Naive thymus-derived CD8-positive, alpha-beta T cell (primary cell): Measurements from ENCODE around the gene NELFA. TPM values are rescaled to one million over a fixed set of nuclear protein-coding genes. Genes with fewer than 3 reads are reported as not detected.

Experiments used
- ATAC-seq, 2 donors: fragments of 150-1000 bp; cut with Tn5 transposase in 1 of 2; sonication (Bioruptor Pico), chemical (Tn5 transposase) in 1 of 2; 1 replicate in 1 of 2; 2 replicates in 1 of 2; pipeline ENCODE4 v1.10.0; 2021; ENCODE audit warnings: mild to moderate bottlenecking in 2 of 2, moderate library complexity in 2 of 2
- POLR2A ChIA-PET: fragments of 350-600 bp; sonication (Branson Sonifier 250); formaldehyde crosslinking; loops from one replicate; lab custom pipeline; 2021; ENCODE audit warnings: antibody characterized with exemption; lab: Charles Lee
- DNase-seq, 10 donors: peaks; one replicate each; pipeline versions ENCODE4 v3.0.0 to v3.0.0-alpha.2; 2020 to 2022
- H3K27ac Mint-ChIP-seq, 10 donors: one replicate each; pipeline ENCODE4 v1.8.0; 2020 to 2022; ENCODE audit warnings: mild to moderate bottlenecking in 10 of 10, mixed read lengths in 10 of 10, moderate library complexity in 4 of 10, inconsistent platforms in 1 of 10
- H3K27me3 Mint-ChIP-seq, 5 donors: one replicate each; pipeline ENCODE4 v1.8.0; 2021 to 2022; ENCODE audit warnings: mixed read lengths in 5 of 5
- H3K36me3 Mint-ChIP-seq, 3 donors: one replicate each; pipeline ENCODE4 v1.8.0; 2020 to 2022; ENCODE audit warnings: mixed read lengths in 3 of 3, mild to moderate bottlenecking in 2 of 3, inconsistent platforms in 1 of 3
- H3K4me1 Mint-ChIP-seq, 4 donors: one replicate each; pipeline ENCODE4 v1.8.0; 2021 to 2022; ENCODE audit warnings: mixed read lengths in 4 of 4
- H3K4me3 Mint-ChIP-seq, 10 donors: one replicate each; pipeline ENCODE4 v1.8.0; 2020 to 2022; ENCODE audit warnings: mild to moderate bottlenecking in 10 of 10, mixed read lengths in 10 of 10, moderate library complexity in 6 of 10, inconsistent platforms in 1 of 10
- H3K9me3 Mint-ChIP-seq, 9 donors: one replicate each; pipeline ENCODE4 v1.8.0; 2020 to 2022; ENCODE audit warnings: mixed read lengths in 9 of 9, mild to moderate bottlenecking in 3 of 9, inconsistent platforms in 1 of 9, moderate library complexity in 1 of 9
- microRNA-seq: library from miRNA; unstranded; fragments of <30 nt; microRNA quantifications from one replicate; pipeline ENCODE4 v1.2.0, GENCODE V29; 2022; ENCODE audit warnings: borderline microRNAs expressed
- polyA plus RNA-seq, 3 donors: library from polyadenylated mRNA; unstranded; fragments of 300-500 nt; fragmentation: Illumina TruSeq; gene quantifications; one replicate each; pipeline ENCODE4 v1.2.3, GENCODE V29; 2021
- total RNA-seq, 8 experiments: library from RNA in 2 of 8; stranded (reverse) in 2 of 8; gene quantifications; one replicate each; pipeline ENCODE4 v1.2.3 and lab custom pipeline; 2021 to 2026

NELFA gene
- total and polyA plus RNA-seq, 5 experiments from 2014 or later = 20.1 to 47.9 (median 37.8) TPM

- peaks cover 0 to 2% (median 0%) of the 10 kb centered on the region in 4 donors for H3K4me1 Mint-ChIP-seq
- no peaks in the 10 kb centered on the region for H3K9me3 Mint-ChIP-seq
- no peak overlapping the region for H3K27ac Mint-ChIP-seq
- no peak overlapping the region for H3K4me3 Mint-ChIP-seq
- peaks cover 0 to 39% (median 9%) of the 10 kb centered on the region in 3 donors for H3K36me3 Mint-ChIP-seq
- DNase-seq (no peak), ATAC-seq (no peak)
- POLR2A ChIA-PET = no interaction called here
- no peaks in the 10 kb centered on the region for H3K27me3 Mint-ChIP-seq
Observed at GRCh38 chr4:1943928-1944327, 64.8 kb downstream of the NELFA start.

GRCh38 chr4:1940566-1940965 is 68.2 kb downstream of the NELFA start:
- no peak overlapping the region for H3K27ac Mint-ChIP-seq
- DNase-seq (no peak), ATAC-seq (no peak)
- POLR2A ChIA-PET = no interaction called here
- no peaks in the 10 kb centered on the region for H3K27me3 Mint-ChIP-seq
- H3K36me3 Mint-ChIP-seq = peaks cover 0 to 48% (median 9%) of the 10 kb centered on the region in 3 donors
- H3K4me1 Mint-ChIP-seq = no peaks in the 10 kb centered on the region
- no peak overlapping the region for H3K4me3 Mint-ChIP-seq
- no peaks in the 10 kb centered on the region for H3K9me3 Mint-ChIP-seq

GRCh38 chr4:1939664-1940509 is 68.9 kb downstream of the NELFA start:
- Mint-ChIP-seq H3K36me3 (peaks cover 0 to 52% (median 9%) of the 10 kb centered on the region in 3 donors), H3K27ac (peak overlapping the region in 1 of 10 donors; percentile 15)
- POLR2A ChIA-PET = no interaction called here

GRCh38 chr4:1938027-1938426 is 70.7 kb downstream of the NELFA start:
- DNase-seq = no peak
- no peak for ATAC-seq
- POLR2A ChIA-PET = no interaction called here
- no peaks in the 10 kb centered on the region for H3K9me3 Mint-ChIP-seq
- no peaks in the 10 kb centered on the region for H3K27me3 Mint-ChIP-seq
- no peak overlapping the region for H3K4me3 Mint-ChIP-seq
- H3K4me1 Mint-ChIP-seq = no peaks in the 10 kb centered on the region
- H3K27ac Mint-ChIP-seq = no peak overlapping the region
- peaks cover 0 to 55% (median 9%) of the 10 kb centered on the region in 3 donors for H3K36me3 Mint-ChIP-seq

More at GRCh38 chr4:1939664-1940509, 68.9 kb downstream of the NELFA start:
- Mint-ChIP-seq H3K4me3 (no peak overlapping the region), H3K4me1 (no peaks in the 10 kb centered on the region), H3K9me3 (no peaks in the 10 kb centered on the region), H3K27me3 (no peaks in the 10 kb centered on the region)
- DNase-seq (no peak), ATAC-seq (no peak)

GRCh38 chr4:1937550-1937949 is 71.2 kb downstream of the NELFA start:
- POLR2A ChIA-PET = no interaction called here
- ATAC-seq (no peak), DNase-seq (no peak)
- Mint-ChIP-seq H3K4me3 (no peak overlapping the region), H3K36me3 (peaks cover 0 to 55% (median 9%) of the 10 kb centered on the region in 3 donors), H3K27ac (peak overlapping the region in 1 of 10 donors; percentile 33), H3K27me3 (no peaks in the 10 kb centered on the region), H3K9me3 (no peaks in the 10 kb centered on the region), H3K4me1 (no peaks in the 10 kb centered on the region)

GRCh38 chr4:1933700-1934099 is 75.1 kb downstream of the NELFA start:
- peaks cover 0 to 48% (median 8%) of the 10 kb centered on the region in 3 donors for H3K36me3 Mint-ChIP-seq
- no peaks in the 10 kb centered on the region for H3K9me3 Mint-ChIP-seq
- no peak for ATAC-seq
- peaks cover 0 to 2% (median 0%) of the 10 kb centered on the region in 4 donors for H3K4me1 Mint-ChIP-seq
- H3K27me3 Mint-ChIP-seq = no peaks in the 10 kb centered on the region
- no peak overlapping the region for H3K27ac Mint-ChIP-seq
- POLR2A ChIA-PET = no interaction called here
- DNase-seq = no peak
- no peak overlapping the region for H3K4me3 Mint-ChIP-seq

- H3K4me1 Mint-ChIP-seq = peaks cover 0 to 5% (median 1%) of the 10 kb centered on the region in 4 donors
- peaks cover 0 to 50% (median 8%) of the 10 kb centered on the region in 3 donors for H3K36me3 Mint-ChIP-seq
- DNase-seq (no peak), ATAC-seq (no peak)
- no peaks in the 10 kb centered on the region for H3K9me3 Mint-ChIP-seq
- no peaks in the 10 kb centered on the region for H3K27me3 Mint-ChIP-seq
- POLR2A ChIA-PET = no interaction called here
- H3K4me3 Mint-ChIP-seq = no peak overlapping the region
- H3K27ac Mint-ChIP-seq = no peak overlapping the region
Observed at GRCh38 chr4:1932736-1933135, 76.0 kb downstream of the NELFA start.

Small RNA genes within 50 kb of the gene (microRNA-seq; reads per million reads assigned to microRNA genes)
- gene MIR943 = not detected

Other genes starting within 250 kb of the NELFA start
- gene FGFR3, start 215.7 kb downstream of the NELFA start, total RNA-seq = not detected
- under 1 TPM in 1 of 3 donors, not detected in 2; 0.19 TPM for gene FGFR3, start 215.7 kb downstream of the NELFA start, polyA plus RNA-seq
- gene LETM1, start 152.8 kb downstream of the NELFA start, total RNA-seq = 10 to 100 TPM; 39.5 to 41.9 TPM
- gene LETM1, start 152.8 kb downstream of the NELFA start, polyA plus RNA-seq = 10 to 100 TPM; 10.8 to 12.9 (median 11.1) TPM
- gene NSD2, start 137.6 kb downstream of the NELFA start, total RNA-seq = 10 to 100 TPM; 33.3 to 37.4 TPM
- gene NSD2, start 137.6 kb downstream of the NELFA start, polyA plus RNA-seq = 1 to 10 TPM; 3.8 to 5.4 (median 3.9) TPM
- under 1 TPM in 1 of 2 experiments, not detected in 1; 0.05 TPM for gene NAT8L, start 50.4 kb upstream of the NELFA start, total RNA-seq
- gene NAT8L, start 50.4 kb upstream of the NELFA start, polyA plus RNA-seq = not detected
- 10 to 100 TPM; 28.4 to 30.1 TPM for gene HAUS3, start 233.1 kb upstream of the NELFA start, total RNA-seq
- 10 to 100 TPM; 16.3 to 22.2 (median 18.8) TPM for gene HAUS3, start 233.1 kb upstream of the NELFA start, polyA plus RNA-seq
- 1 to 10 TPM; 2.9 to 3.8 TPM for gene POLN, start 233.1 kb upstream of the NELFA start, total RNA-seq
- gene POLN, start 233.1 kb upstream of the NELFA start, polyA plus RNA-seq = under 1 TPM in 2 of 3 donors, not detected in 1; 0.44 to 0.55 TPM